Left cardiac atrium (tissue), 4 donors: ENCODE results near the gene PGLYRP2. TPM values are rescaled to one million over a fixed set of nuclear protein-coding genes. Genes with fewer than 3 reads are reported as not detected.

ENCODE experiments used
- ATAC-seq, 2 donors: fragments of 200-7000 bp; cut with Tn5 transposase; one replicate each; pipeline ENCODE4 v1.9.1; 2020; ENCODE audit warnings: mild to moderate bottlenecking in 2 of 2, moderate library complexity in 2 of 2
- DNase-seq: peaks from one replicate; pipeline ENCODE4 v3.0.0-alpha.2; 2020
- intact Hi-C, 2 donors: fragments of 100-400 bp; cut with DNase I; formaldehyde crosslinking; loops; one replicate each; pipeline versions ENCODE4 v1.14.1 to v1.15.1; 2022 to 2023
- total RNA-seq, 2 donors: library from RNA; stranded (reverse); fragmentation: NEBNext Ultra II Directional; extraction: Animal tissue kit (Norgen Biotek cat#: 25700); gene quantifications; one replicate each; pipeline ENCODE4 v1.2.1, GENCODE V29; 2021
- donor health status: DM: no; HTN: yes; CAD: no.
- donor health status: DM: no; HTN: yes; CAD: no; lungs with severe emphysema.
- donor health status: DM: yes; HTN: yes; CAD: no.
- donor health status: Dilated cardiomyopathy.

The PGLYRP2 gene
- total RNA-seq, 2 donors from 2014 or later: not detected

DNA sequence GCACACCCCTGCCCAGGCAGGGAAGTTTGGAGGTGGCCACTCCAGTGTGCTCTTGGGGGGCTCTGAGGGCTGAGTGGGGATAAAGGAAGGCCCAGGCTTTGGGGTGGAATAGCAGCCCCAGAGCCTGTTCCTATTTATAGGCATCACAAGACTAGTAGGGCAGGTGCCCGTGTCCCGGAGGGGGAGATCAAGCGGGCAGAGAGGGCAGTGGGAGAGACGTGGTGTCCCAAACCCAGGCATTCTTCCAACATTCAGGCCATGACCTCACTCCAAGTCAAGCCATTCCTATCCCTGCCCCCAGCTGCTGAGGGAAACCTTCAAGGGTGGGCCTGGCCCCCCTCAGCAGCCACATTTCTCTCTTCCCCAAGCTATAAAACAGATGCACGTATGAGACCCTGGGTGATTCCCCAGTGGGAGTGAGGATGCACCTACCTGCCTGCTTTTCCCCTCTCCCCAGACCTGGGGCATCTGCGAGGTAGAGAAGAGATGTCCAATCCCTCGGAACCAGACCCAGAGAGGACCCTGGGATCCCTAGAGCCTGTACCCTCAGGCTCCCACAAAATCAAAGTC, 33.4 kb downstream of the PGLYRP2 start:
- ATAC-seq (peak; percentile 21 to 41), DNase-seq (no peak)
- intact Hi-C loops: no loop called here

GRCh38 chr19:15445227-15445605, 34.1 kb downstream of the PGLYRP2 start:
- intact Hi-C loops: no loop called here
- no peak for DNase-seq
- no peak for ATAC-seq

GRCh38 chr19:15444505-15445226, 34.6 kb downstream of the PGLYRP2 start:
- DNase-seq (no peak), ATAC-seq (peak in 1 of 2 donors; percentile 18)
- intact Hi-C loops: no loop called here

DNA sequence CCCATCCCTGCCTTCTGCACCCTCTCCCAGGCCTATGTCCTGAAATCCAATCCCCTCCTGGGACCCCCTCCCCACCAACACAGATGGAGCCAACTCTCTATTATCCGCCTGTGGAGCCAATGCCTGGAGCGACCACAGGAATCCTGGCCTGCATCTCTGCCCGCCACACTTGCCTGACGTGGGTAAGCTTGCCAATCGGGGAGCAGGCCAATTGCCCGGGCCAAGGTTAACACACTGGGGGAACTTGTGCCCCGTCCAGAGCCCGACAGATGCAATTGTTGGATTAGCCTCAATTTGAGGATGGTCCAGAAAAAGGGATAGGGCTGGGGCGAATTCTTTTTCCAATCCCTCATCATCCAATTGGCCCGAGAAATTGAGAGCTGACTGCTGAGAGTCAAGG, 35.5 kb downstream of the PGLYRP2 start:
- DNase-seq (no peak), ATAC-seq (peak; percentile 44 to 69)
- intact Hi-C loops: no loop called here

DNA sequence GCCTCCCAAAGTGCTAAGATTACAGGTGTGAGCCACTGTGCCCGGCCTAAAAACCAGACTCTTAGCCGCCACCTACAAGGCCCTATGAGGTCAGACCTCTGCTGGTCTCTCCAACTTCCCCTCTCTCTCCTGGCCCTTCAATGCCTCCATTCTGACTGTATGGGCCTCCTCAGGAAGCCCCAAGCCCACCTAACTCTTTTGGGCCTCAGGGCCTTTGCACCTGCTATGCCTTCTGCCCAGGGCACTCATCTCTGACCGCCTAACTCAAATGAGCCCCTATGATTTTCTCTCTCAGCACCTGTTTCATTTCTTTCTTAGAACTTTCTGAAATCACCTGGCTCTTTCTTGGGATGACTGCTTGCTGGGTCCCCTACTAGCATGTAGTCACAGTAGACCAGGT, 36.0 kb downstream of the PGLYRP2 start:
- intact Hi-C loops: no loop called here
- no peak for ATAC-seq
- DNase-seq: no peak

DNA sequence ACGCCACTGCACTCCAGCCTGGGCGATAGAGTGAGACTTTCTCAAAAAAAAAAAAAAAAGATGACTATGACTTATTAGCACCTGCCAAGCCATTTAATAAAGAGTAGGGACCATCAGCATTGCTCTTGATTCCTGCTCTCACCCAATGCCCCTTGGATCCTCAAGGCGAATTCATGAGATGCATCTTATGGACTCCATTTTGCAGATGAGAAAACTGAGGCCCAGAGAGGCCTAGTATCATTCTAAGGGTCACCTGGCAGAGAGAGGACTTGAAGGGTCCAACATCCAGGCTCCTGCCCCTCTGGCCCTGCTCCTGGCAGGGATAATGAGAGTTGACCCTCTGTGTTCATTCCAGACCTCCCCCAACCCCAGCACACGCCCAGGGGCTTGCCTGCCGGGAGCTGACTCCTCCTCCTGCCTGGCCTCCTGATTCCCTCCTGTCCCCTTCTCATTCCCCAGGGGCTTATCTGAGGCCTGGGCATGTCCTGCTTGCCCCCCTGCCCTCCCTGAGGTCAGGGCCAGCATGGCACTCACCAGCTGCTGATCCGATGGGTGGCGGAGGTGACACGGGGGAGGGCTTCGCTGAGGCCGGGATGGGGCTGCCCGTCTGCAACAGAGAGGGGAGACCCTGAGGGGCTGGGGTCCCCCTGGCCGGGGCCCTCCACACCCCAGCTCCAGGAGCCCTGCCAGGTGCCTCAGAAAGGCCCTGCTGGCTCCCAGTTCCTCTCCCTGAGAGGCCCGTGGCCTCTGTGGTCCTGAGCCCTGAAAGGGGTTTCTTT, 37.0 kb downstream of the PGLYRP2 start:
- no peak for ATAC-seq
- intact Hi-C loops: no loop called here
- DNase-seq: no peak

DNA sequence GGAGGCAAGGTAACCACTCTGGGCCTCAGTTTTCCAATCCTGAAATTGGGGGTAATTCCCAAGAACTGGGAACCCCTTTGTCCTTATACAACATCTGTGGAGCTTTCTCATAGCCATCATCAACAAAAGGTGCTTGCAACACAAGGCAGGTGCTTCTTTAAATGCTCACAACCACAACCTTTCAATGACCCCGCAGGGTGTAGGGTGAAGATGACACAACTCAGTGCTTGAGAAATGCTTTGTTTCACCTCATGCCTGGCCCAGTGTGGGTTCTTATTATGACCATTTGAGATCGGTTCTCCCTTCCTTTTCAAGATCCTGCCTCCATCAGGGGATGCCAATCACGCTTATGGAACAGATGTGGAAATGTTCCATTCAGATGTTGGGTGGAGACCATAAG, 38.0 kb downstream of the PGLYRP2 start:
- intact Hi-C loops: no loop called here
- no peak for ATAC-seq
- no peak for DNase-seq

DNA sequence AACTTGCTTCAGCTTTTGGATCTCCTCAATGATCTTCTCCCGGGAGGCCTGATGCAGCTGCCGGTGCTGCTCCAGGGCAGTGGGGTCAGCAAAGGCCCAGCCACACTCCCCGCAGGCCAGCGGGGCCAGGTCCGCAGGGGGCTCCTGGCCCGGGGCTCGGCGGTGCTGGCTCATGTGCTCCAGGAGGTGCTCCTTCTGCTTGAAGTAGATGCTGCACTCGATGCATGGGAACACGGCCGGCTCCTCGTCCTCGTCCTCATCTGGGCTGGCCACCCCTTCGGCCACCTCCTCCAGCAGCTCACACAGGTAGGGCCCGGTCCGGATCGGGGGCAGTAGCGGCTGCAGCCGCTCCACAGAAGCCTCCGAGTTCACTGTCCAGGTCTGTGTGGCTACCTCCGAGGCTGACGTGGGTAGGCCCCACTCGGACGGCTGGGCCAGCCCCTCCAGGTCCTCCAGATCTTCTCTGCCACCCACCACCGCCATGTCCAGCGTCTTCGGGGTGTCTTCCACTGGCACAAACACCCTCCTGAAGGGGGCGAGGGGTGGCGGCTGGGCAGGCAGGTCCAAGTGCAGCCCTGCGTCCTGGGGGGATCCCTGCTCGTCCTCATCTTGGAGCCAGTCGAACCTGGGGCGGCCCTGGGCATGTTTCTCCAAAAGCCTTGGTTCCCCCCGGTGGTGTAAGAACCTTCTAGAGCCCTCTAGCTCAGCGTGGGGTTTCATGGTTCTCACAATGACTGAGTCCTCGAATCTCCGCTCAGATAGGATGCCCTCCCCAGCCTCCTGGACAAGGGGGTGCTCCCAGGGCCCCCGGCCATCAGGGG, 39.3 kb downstream of the PGLYRP2 start:
- intact Hi-C loops: no loop called here
- ATAC-seq (no peak), DNase-seq (no peak)

DNA sequence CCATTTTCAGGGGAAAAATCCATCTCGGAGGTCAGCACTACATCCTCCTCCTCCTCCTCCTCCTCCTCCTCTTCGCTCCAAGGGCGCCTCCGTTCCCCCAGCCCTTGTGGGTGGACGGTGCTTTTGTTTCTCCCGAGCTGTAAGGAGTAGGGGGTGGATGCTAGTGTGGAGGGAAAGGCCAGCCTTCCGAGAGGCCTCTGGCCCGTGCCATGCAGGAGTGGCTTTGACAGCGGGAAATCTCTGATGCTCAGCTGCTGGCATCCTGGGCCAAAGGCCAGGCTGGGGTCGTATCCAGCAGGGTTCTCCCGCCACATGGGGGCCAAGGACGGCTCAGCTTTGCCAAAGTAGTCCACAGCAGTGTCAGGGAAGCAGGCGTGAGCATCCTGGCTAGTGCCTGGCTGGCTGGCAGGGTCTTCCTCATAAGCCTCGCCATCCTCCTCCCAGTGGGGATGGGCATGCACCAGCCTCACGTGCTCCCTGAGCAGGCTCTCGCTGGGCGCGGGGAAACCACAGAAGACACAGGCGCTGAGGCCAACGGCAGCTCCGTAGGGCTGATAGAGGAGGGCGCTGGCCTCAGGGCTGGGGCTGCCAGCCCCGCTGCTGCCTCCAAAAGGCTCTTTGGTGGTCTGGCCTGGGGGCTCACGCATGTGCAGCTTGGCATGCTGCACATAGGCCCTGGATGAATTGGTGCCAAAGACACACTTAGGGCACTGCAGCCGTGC, 40.1 kb downstream of the PGLYRP2 start:
- ATAC-seq: no peak
- intact Hi-C loops: no loop called here
- no peak for DNase-seq

GRCh38 chr19:15438577-15438976, 40.7 kb downstream of the PGLYRP2 start:
- intact Hi-C loops: no loop called here
- ATAC-seq (no peak), DNase-seq (no peak)

- no peak for DNase-seq
- intact Hi-C loops: no loop called here
- ATAC-seq: no peak
Observed at GRCh38 chr19:15438124-15438496, 41.2 kb downstream of the PGLYRP2 start.

DNA sequence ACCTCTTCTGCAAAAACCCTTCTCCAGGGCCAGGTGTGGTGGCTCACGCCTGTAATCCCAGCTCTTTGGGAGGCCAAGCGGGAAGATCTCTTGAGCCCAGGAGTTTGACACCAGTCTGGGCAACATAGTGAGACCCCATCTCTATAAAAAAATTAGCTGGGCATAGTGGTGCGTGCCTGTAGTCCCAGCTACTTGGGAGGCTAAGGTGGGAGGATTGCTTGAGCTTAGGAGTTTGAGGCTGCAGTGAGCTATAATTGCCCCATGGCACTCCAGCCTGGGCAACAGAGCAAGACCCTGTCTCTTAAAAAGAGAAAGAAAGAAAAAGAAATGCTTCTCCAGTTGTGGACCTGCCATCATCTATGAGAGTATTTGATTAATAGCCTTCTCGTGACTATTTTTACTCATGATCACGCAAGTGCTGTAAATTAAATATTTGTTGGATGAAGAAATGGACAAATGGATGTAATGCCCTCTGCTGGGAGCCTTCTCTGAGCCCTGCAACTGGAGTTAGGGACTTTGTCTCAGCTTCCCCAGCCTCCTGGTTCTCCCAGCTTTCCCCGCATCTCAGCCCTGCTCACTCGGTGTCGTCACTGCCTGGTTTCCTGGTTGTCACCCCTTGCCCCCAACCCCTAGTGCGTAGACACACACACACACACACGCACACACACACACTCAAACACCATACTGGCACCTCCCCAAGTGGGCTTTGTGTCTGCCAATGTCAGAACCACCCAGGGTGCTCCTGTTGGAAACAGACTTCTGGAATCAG, 41.8 kb downstream of the PGLYRP2 start:
- no peak for DNase-seq
- no peak for ATAC-seq
- intact Hi-C loops: no loop called here

DNA sequence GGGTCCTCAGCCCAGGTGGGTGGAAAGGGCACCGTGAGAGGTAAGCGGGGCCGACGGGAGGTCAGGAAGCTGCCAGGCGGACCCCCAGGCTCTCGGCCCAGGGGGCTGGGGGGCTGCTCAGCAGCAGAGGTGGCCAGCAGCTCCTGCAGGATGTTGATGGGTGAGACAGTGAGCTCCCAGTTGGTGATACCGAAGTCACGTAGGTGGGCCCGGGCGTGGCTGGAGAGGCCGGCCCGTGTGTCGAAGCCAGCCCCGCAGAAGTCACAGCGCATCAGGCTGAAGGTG, 42.5 kb downstream of the PGLYRP2 start:
- ATAC-seq: no peak
- no peak for DNase-seq
- intact Hi-C loops: no loop called here

DNA sequence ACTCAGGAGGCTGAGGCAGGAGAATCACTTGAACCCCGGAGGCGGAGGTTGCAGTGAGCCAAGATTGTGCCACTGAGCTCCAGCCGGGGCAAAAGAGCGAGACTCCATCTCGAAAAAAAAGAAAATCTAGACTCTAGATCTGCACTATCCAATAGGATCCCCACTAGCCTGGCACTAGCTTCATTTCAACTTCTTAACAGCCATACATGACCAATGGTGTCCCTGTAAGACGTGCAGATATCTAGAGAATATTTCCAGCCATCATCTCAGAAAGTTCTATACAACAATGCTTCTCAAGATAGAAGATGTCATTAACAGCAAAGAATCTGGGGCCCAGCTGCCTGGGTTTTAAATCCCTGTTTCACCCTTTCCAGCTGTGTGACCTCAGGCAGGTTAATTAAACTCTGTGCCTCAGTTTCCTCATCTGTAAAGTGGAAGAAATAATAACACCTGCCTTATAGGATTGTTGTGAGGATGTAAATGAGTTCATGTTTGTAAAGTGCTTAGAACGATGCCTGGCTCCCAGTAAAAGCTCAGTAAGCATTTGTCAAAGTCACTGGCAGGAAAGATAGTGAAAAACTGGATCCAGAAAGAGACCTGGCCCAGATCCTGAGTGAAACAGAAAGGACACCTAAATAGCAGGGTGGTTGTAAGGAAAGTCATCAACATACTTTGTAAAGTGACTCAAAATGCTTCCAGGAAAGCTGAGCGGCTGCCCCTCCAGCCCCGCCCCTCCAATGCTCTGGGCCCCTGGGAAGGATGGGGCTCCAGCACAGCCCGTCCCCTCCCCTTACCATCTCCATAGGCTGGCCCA, 43.1 kb downstream of the PGLYRP2 start:
- ATAC-seq (no peak), DNase-seq (no peak)
- intact Hi-C loops: no loop called here

- intact Hi-C loops: no loop called here
- ATAC-seq: no peak
- DNase-seq: no peak
Observed at GRCh38 chr19:15433519-15434069, 45.7 kb downstream of the PGLYRP2 start.

- DNase-seq (peak; percentile 94), ATAC-seq (peak; percentile 92 to 93)
- intact Hi-C loops: no loop called here
Observed at GRCh38 chr19:15432629-15433518, 46.4 kb downstream of the PGLYRP2 start.
